Measurements from ENCODE around the gene DYNLT2B. TPM values are rescaled to one million over a fixed set of nuclear protein-coding genes. Genes with fewer than 3 reads are reported as not detected.

Gene DYNLT2B
- total and polyA plus RNA-seq, 8 donors = 3.3 to 23.0 (median 12.8) TPM; not detected in 4

DNA sequence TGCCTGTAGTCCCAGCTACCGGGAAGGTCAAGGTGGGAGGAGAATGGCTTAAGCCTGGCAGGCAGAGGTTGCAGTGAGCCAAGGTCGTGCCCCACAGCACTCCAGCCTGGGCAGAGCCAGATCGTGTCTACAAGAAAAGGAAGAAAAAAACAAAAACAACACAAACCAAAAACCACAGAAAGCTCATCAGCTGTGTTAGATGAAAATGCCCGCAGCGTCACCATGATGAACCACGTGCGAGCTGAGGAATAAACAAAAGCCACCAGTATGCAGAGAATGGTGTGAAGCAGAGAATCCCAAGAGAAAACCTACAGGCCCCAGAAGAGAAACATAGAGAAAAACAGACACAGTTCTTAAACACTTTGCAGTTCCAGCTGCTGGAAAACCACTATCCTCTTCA, 39.9 kb upstream of the DYNLT2B start:
- Histone ChIP-seq H3K27me3 (no peaks in the 10 kb centered on the region), H3K4me1 (peaks cover 0 to 6% (median 3%) of the 10 kb centered on the region in 4 donors), H3K36me3 (peaks cover 41 to 100% (median 97%) of the 10 kb centered on the region in 4 donors), H3K4me3 (no peak overlapping the region), H3K27ac (no peak overlapping the region), H3K9me3 (no peaks in the 10 kb centered on the region)
- TF ChIP-seq, protein P1, sequence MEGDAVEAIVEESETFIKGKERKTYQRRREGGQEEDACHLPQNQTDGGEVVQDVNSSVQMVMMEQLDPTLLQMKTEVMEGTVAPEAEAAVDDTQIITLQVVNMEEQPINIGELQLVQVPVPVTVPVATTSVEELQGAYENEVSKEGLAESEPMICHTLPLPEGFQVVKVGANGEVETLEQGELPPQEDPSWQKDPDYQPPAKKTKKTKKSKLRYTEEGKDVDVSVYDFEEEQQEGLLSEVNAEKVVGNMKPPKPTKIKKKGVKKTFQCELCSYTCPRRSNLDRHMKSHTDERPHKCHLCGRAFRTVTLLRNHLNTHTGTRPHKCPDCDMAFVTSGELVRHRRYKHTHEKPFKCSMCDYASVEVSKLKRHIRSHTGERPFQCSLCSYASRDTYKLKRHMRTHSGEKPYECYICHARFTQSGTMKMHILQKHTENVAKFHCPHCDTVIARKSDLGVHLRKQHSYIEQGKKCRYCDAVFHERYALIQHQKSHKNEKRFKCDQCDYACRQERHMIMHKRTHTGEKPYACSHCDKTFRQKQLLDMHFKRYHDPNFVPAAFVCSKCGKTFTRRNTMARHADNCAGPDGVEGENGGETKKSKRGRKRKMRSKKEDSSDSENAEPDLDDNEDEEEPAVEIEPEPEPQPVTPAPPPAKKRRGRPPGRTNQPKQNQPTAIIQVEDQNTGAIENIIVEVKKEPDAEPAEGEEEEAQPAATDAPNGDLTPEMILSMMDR (IDR thresholded peaks at IDR 0.05) = no peak
- no peak for TF ChIP-seq POLR2A (IDR thresholded peaks at IDR 0.05)
- no peak for TF ChIP-seq POLR2AphosphoS5 (IDR thresholded peaks at IDR 0.05)
- no peak for TF ChIP-seq EP300 (IDR thresholded peaks at IDR 0.05)
- DNase-seq = no peak
- WGBS, 5 donors = 80 to 87% (median 85%) methylated on average over 7 of the region's 7 CpGs
- intact Hi-C loops (cut with DNase I; ENCODE audit: low total_unique reads) = no loop called here

- H3K27me3 ChIP-seq = no peaks in the 10 kb centered on the region
- no peaks in the 10 kb centered on the region for H3K9me3 ChIP-seq
- H3K36me3 ChIP-seq = peaks cover 31 to 97% (median 92%) of the 10 kb centered on the region in 4 donors
- 82 to 88% (median 86%) methylated on average over 4 of the region's 4 CpGs for WGBS, 5 donors
- TF ChIP-seq POLR2AphosphoS5 (IDR thresholded peaks at IDR 0.05) (no peak), EP300 (IDR thresholded peaks at IDR 0.05) (no peak), POLR2A (IDR thresholded peaks at IDR 0.05) (no peak)
- TF ChIP-seq, protein P1 (IDR thresholded peaks at IDR 0.05) = no peak
- intact Hi-C loops (cut with DNase I; ENCODE audit: low total_unique reads) = no loop called here
- H3K27ac ChIP-seq = no peak overlapping the region
- no peak for DNase-seq
- H3K4me3 ChIP-seq = no peak overlapping the region
- peaks cover 0 to 6% (median 3%) of the 10 kb centered on the region in 4 donors for H3K4me1 ChIP-seq
Measured at GRCh38 chr3:196356556-196356955, 38.5 kb upstream of the DYNLT2B start.

GRCh38 chr3:196355668-196356067, 37.6 kb upstream of the DYNLT2B start:
- no peaks in the 10 kb centered on the region for H3K27me3 ChIP-seq
- no peak overlapping the region for H3K27ac ChIP-seq
- 95 to 100% (median 97%) methylated on average over 1 of the region's 1 CpG for whole genome bisulfite sequencing, 5 donors
- DNase-seq = no peak
- TF ChIP-seq POLR2AphosphoS5 (IDR thresholded peaks at IDR 0.05) = no peak
- no peak for TF ChIP-seq EP300 (IDR thresholded peaks at IDR 0.05)
- peaks cover 0 to under 1% (median 0%) of the 10 kb centered on the region in 4 donors for H3K4me1 ChIP-seq
- H3K36me3 ChIP-seq = peaks cover 26 to 89% (median 83%) of the 10 kb centered on the region in 4 donors
- H3K9me3 ChIP-seq = no peaks in the 10 kb centered on the region
- intact Hi-C loops (cut with DNase I; ENCODE audit: low total_unique reads) = no loop called here
- H3K4me3 ChIP-seq = no peak overlapping the region

DNA sequence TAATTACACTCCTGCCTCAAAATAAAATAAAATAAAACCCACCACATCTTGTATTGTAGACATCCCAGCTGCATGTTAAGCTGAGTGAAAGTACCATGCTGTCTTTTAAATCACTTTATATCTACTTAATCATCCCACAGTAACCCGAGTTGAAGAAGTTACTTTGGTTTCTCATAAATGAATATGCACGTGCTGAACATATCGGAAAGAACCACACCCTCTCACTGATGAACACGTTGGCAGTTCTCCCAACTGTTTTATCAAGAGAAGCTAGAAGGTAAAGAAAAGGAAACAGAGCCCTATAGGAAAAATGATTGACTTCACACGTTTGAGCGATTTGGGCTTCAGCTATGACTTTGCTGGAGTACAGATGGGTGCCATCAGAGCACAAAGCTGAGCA, 36.1 kb upstream of the DYNLT2B start:
- no peaks in the 10 kb centered on the region for H3K4me1 ChIP-seq
- no peak overlapping the region for H3K27ac ChIP-seq
- no peaks in the 10 kb centered on the region for H3K9me3 ChIP-seq
- 45 to 68% (median 58%) methylated on average over 6 of the region's 6 CpGs for WGBS, 5 donors
- DNase-seq = no peak
- peaks cover 22 to 79% (median 73%) of the 10 kb centered on the region in 4 donors for H3K36me3 ChIP-seq
- no peaks in the 10 kb centered on the region for H3K27me3 ChIP-seq
- no peak overlapping the region for H3K4me3 ChIP-seq
- TF ChIP-seq, protein P1 (IDR thresholded peaks at IDR 0.05) = no peak
- TF ChIP-seq POLR2A (IDR thresholded peaks at IDR 0.05) (no peak), EP300 (IDR thresholded peaks at IDR 0.05) (no peak), POLR2AphosphoS5 (IDR thresholded peaks at IDR 0.05) (no peak)
- intact Hi-C loops (cut with DNase I; ENCODE audit: low total_unique reads) = no loop called here

GRCh38 chr3:196351541-196351940, 33.5 kb upstream of the DYNLT2B start:
- DNase-seq = no peak
- Histone ChIP-seq H3K4me3 (no peak overlapping the region), H3K36me3 (peaks cover 9 to 65% (median 59%) of the 10 kb centered on the region in 4 donors), H3K27me3 (no peaks in the 10 kb centered on the region), H3K27ac (no peak overlapping the region), H3K9me3 (no peaks in the 10 kb centered on the region), H3K4me1 (no peaks in the 10 kb centered on the region)
- 73 to 94% (median 75%) methylated on average over 6 of the region's 6 CpGs for WGBS, 5 donors
- intact Hi-C loops (cut with DNase I; ENCODE audit: low total_unique reads) = no loop called here
- TF ChIP-seq, protein P1 (IDR thresholded peaks at IDR 0.05) = no peak
- TF ChIP-seq POLR2A (IDR thresholded peaks at IDR 0.05) (no peak), POLR2AphosphoS5 (IDR thresholded peaks at IDR 0.05) (no peak), EP300 (IDR thresholded peaks at IDR 0.05) (no peak)

All from stomach (tissue), 9 donors.